ENCODE measurements around the gene SOX12.
A peak's percentile ranks its signal among the peaks of the same experiment; 100 is the strongest.
"Not testable (repeated sequence)": the region's sequence is repeated elsewhere in the genome, so short reads cannot be mapped to it uniquely, and the experiment has no call there.

The SOX12 gene

DNA sequence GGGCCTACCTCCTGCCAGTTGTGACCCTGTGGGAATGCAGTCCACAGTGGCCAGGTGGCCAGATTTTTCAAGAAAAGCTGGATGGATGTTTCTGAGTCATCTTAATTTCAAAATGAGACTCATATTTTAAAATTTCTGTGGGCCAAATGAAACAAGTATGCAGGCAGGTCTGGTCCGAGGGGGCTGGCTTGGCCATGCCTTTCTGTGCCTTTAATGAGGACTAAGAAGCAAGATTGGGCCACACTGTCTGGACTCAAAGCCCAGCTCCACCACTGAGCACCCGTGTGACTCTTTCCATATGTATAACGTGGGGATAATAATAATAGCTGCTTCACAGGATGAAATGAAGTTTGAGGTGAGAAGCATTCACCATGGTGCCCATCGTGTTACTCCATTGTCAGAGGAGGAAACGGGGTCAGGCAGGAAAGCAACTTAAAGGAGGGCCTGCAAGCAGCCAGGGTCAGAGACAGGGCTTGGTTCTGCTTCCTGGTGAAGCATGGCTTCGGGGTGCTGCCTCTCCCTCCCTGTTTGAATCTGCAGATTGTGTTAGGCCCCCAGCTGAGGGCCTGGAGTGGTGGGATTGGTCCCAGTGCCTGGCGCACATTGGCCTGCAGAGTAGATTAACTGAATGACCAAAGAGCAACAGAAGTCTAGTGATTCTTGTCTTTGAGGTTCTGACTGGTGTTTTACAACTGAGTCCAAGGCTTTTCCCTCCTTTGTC lies 3.8 kb downstream of the SOX12 start:
- DNase-seq, result no peak

DNA sequence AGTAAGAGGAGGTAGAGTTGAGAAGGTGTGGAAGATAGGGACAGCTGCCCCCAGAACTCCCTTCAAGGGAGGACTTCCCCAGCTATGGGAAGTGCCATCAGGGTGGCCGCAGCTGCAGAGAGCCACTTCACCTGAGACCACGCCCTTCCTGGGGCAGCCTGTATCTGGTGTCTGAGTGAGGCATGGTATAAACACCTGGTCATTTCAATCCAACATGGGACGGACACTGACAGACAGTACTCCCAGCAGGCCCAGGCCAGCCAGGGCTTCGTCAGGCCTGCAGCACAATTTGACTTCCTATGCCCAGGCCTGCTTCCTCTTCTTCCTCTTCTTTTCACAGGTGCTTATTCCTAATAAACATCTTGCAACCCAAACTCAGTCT lies 4.5 kb downstream of the SOX12 start:
- DNase-seq, result no peak

DNA sequence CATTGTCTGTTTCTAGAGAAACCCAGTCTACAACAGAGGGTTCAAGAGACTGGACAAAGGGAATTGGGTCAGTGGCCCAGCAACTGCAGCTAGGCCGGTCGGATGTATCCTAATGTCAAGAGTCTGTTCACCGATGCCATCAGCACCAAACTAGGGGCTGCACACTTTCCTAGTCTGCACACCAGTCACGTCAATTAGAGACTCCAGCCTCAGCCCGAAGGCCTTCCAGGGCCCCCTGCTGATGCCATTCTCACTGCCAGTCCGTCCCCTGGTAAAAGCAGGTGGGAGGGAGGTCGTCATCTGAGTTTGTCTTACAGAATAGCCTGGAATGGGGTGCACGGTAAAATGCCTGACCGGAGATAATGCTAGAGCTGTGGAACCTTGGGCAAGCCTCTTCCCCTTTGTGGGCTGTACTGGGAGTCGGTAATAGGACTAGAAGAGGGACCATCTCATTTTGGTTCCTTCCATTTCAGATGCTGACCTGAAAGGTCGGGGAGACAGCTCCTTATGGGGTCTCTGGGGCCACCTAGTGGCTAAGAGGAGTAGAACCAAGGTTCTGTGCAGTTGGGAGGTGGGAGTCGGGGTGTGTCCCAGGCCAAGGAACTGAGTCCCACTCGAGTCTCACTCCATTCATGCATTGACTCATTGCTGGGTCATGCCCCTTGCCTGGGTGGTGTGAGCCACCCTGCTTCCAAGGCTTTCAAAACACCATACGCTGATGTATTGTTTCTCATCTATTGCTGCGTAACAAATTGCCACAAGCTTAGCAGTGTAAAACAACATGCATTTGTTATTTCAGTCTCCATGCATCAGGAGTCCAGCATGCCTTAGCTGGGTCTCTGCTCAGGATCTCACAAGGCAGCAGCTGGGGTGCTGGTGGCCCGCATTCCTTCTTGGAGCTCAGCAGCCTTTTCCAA lies 5.1 kb downstream of the SOX12 start:
- DNase-seq, result peak; percentile 45

- no peak for DNase-seq
These were observed 9.2 kb downstream of the SOX12 start for GRCh38 chr20:334578-334977.

DNA sequence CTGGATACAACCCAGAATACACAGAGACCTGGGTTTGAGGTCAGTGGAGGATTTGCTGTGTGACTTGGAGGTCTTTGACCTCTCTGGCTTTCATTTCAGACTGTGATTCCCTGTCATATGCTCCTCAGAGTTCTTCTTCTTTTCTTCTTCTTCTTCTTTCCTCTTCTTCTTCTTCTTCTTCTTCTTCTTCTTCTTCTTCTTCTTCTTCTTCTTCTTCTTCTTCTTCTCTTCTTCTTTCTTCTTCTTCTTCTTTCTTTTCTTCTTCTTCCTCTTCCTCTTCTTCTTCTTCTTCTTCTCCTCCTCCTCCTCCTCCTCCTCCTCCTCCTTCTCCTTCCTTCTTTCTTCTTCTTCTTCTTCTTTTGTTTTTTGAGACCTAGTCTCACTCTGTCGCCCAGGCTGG lies 10.7 kb downstream of the SOX12 start:
- not testable (repeated sequence) for DNase-seq

- DNase-seq, result no peak
These were observed 16.3 kb downstream of the SOX12 start for GRCh38 chr20:341682-342081.

GRCh38 chr20:343107-343506 lies 17.8 kb downstream of the SOX12 start:
- DNase-seq, result no peak

- DNase-seq, result no peak
These were observed 20.8 kb downstream of the SOX12 start for GRCh38 chr20:346033-346639.

DNA sequence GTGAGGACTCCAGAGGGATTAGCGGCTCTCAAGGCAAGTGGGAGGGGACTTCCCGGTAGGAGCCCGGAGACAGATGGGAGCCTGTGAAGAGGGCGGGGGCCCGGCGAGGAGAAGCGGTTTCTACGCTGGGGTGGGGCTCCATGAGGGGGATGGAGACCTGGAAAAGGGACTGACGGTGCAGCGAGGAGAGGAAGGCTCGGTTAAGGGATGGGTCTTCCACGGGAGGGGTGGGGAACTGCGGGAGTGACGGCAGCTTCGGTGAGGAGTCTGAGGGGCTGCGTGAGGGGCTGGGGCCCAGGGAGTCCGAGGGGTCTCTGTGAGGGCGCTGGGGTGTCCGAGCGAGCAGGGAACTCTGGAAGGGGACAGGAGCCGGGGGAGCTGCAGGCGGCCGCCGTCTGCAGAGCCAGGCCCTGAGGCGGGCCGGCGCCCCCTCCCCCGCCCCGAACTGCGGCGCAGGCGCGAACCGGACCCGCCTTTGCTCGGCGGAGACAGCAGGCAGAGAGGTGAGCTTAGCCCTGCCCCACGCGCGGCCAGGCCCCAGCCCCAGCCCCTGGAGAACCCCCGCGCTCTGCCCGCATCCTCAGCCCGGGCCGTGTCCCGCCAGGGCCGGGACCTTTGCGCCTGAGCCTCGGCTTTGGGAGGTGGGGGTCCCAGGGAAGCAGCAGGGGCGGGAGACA lies 21.4 kb downstream of the SOX12 start, which contains the start of gene NRSN2:
NRSN2 (plus strand) TSS at position 472 of the 677 bp plus-strand sequence. CDS start 2,533 bp downstream, outside the sequence.
- DNase-seq, result no peak

DNA sequence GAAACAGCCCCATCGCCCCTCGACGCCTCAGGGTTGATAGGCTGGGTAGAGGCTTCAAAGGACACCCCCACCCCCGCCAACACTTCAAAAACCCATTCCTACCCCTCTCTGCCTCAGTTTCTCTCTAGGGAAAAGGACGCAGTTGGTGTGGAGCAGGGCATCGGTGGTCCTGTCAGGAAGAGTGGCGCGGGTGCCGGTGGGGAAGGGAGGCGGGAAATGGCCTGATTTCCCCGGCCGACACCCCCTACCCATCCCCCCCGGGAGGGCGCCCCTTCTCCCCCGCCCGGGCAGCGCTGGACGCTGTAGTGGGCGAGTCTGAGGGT lies 21.9 kb downstream of the SOX12 start:
- no peak for DNase-seq

DNA sequence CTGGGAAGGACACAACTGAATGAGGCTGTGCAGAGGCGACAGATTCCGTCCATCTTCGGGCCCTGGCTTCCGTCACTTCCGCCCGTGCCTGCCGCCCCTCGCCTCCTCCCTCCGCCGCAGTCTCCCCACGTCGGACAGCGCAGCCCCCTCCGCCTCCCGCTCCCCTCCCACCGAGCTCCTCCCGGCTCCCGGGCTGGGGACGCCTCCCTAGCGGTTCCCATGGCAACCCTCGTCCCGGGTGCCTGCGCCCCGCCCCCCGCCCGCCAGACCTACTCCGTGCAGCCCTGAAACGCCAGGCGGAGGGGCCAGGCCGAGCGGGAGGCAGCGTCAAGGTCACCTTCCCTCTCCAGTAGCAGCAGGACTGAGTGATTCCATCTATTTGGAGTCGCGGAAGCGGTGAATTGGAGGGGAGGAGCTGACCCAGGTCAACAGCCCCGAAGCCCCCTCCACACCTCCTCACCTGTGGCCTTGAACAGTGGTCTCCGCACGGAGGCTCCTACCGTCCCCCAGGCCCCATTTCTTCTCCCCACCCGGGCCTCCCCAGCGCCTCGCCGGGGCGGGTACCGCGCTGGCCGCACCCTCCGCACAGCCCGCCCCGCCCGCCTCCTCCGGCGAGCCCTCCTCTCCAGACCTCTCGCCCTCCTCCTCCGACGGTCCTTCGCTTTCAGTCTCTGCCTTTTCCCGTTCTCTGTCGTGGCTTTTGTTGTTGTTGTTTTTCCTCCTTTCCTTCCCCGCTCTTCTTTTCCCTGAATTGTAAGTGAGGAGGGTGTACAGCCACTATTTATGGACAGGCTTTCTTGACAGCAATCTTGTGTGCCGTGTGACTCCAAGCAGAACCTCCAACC lies 22.5 kb downstream of the SOX12 start:
- peak; percentile 60 for DNase-seq

DNA sequence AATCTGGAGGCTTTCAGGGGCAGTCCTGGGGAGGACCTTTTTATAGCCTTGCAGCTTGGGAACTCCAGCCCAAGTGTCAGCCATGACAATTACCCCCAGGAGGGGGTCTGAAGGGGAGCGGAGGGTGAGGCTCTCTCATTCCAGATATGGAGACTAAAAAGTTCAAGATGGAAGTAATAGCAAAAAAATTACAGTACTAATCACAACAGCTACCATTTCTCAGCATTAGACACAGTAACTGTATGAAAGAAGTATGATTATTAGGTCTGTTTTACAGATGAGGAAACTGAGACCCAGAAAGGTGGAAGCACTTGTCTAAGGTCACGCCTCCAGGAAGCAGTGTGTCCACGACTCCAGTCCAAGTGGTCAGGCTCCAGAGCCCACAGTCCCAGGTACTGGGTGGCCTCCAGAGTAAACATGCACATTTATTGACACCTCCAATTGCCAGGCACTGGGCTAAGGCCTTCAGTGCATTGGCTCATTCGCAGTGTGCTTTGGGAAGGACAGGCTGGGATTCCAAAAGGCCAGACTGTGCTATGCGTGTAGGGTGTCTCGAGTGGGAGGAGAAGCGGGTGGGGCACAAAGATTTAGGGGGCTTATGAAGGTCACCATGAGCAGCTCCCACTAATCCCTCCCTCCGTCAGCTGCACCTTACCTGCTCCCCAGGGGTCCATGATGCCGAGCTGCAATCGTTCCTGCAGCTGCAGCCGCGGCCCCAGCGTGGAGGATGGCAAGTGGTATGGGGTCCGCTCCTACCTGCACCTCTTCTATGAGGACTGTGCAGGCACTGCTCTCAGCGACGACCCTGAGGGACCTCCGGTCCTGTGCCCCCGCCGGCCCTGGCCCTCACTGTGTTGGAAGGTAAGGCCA lies 23.9 kb downstream of the SOX12 start:
- DNase-seq, result no peak

DNA sequence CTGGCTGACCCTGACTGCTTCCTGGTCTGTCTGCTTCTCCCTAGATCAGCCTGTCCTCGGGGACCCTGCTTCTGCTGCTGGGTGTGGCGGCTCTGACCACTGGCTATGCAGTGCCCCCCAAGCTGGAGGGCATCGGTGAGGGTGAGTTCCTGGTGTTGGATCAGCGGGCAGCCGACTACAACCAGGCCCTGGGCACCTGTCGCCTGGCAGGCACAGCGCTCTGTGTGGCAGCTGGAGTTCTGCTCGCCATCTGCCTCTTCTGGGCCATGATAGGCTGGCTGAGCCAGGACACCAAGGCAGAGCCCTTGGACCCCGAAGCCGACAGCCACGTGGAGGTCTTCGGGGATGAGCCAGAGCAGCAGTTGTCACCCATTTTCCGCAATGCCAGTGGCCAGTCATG lies 27.8 kb downstream of the SOX12 start:
- no peak for DNase-seq

DNA sequence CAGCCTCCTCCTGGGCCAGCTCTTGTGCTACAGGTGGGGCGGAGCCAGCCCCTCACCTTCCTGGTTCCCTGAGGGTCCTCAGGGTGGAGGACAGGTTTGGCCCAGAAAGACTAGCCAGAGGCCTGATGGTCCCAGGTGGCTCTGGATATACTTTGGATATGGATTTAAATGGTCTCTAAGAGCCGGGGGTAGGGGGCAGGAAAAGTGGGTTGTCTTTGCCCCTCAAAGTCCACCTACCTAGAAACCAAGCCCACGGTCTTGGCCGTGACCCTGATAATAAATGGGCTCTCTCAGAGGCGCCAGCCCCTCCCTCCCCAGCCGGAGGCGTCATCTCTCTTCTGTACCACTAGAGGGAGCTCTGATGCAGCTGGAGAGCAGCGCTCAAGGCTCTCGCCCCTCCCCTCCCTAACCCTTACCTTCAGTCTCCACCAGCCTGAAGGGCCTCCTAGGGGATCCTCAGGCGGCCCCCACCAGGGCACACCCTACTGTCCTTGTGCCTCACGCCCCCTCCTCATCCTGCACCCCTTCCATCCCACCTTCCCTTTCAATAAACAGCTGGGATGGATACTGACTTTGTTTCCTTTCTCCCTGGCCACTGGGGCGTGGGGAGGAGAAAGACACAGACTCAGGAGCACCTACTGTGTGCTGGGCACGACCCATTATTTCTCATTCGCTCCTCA lies 29.1 kb downstream of the SOX12 start:
- DNase-seq, result peak; percentile 65

- DNase-seq, result not testable (repeated sequence)
These were observed 30.8 kb downstream of the SOX12 start for GRCh38 chr20:356154-356553.

GRCh38 chr20:356745-357144 lies 31.4 kb downstream of the SOX12 start:
- no peak for DNase-seq

- DNase-seq, result no peak
These were observed 33.7 kb downstream of the SOX12 start for GRCh38 chr20:358891-359555.

GRCh38 chr20:361561-361960 lies 36.2 kb downstream of the SOX12 start:
- DNase-seq, result no peak

DNA sequence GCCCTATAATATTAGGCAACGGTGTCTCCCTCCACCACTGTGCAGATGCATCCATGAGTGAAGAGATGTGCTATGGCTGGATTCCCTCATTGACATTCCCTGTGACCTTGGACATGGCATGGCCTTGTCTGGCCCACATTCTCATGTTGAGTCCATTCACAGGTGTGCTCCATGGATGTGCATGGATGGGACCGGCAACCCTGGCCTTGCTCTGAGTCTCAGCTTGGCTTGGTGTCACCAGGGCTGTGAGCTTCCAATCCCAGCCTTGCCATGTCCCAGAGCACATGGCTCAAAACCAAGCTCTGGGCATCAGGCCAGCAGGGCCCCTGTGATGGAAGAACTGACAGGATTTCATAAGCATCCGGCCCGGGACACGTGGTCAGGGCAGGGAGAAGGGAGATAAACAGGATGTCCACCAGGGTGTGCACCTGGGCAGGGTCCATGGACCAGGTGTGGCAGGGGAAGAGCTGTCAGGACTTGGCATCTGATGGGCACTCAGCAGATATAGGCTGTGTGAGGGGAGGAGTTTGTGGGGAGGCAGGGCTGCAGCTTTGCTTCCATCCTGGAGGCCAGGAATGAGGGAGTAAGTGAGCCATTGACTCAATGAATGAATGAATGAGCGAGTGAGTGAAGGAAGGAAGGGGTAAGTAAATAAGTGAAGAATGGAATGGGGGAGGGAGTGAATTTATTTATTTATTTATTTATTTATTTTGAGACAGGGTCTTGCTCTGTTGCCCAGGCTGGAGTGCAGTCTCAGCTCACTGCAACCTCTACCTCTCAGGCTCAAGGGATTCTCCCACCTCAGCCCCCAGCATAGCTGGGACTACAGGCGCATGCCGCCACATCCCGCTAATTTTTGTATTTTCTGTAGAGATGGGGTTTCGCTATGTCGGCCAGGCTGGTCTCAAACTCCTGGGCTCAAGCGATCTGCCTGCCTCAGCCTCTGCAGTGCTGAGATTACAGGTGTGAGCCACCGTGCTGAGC lies 37.2 kb downstream of the SOX12 start:
- DNase-seq, result no peak

All from effector CD8-positive, alpha-beta T cell (primary cell).